OCI-LY3 (cell line): ENCODE measurements around the gene SYNPO2.

Experiments used
- EZH2phosphoT487 ChIP-seq: fragments of 200-600 bp; shearing (Covaris generic); IDR thresholded peaks from 2 replicates; pipeline ENCODE4 v1.6.1; 2018; ENCODE audit warnings: antibody characterized with exemption, mixed run types, low read depth
- TF ChIP-seq, protein P1 (sequence below): fragments of 200-600, 300-600 bp; sonication (generic); IDR thresholded peaks from 2 replicates; pipeline ENCODE4 v1.5.1; 2014; ENCODE audit warnings: antibody characterized with exemption, low read length, low read depth

DNA sequence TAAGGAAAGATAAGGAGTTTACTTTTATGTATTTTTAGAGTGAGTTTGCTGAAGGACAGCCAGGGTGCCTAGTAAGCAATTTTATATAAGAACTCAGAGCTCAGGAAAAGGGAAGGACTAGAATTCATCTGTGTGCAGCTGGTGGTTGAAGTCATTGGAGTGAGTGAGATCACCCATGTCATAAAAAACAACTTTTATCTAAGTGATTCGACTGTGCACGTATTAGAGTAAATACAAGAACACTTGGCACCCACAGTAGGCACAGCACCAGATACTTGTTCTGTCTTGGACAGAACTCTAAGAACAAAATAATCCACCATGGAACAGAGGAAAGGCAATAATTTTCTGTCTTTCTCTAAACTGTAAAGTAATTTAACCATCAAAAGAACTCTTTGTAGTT, 31.6 kb downstream of the SYNPO2 start:
- TF ChIP-seq, protein P1, sequence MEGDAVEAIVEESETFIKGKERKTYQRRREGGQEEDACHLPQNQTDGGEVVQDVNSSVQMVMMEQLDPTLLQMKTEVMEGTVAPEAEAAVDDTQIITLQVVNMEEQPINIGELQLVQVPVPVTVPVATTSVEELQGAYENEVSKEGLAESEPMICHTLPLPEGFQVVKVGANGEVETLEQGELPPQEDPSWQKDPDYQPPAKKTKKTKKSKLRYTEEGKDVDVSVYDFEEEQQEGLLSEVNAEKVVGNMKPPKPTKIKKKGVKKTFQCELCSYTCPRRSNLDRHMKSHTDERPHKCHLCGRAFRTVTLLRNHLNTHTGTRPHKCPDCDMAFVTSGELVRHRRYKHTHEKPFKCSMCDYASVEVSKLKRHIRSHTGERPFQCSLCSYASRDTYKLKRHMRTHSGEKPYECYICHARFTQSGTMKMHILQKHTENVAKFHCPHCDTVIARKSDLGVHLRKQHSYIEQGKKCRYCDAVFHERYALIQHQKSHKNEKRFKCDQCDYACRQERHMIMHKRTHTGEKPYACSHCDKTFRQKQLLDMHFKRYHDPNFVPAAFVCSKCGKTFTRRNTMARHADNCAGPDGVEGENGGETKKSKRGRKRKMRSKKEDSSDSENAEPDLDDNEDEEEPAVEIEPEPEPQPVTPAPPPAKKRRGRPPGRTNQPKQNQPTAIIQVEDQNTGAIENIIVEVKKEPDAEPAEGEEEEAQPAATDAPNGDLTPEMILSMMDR: no peak
- TF ChIP-seq EZH2phosphoT487: no peak
